PC-3 (cell line): ENCODE results near the gene MAGI1.
A peak's percentile ranks its signal among the peaks of the same experiment; 100 is the strongest.

ENCODE experiments used
- CTCF ChIP-seq: fragments of 300-600 bp; sonication (generic); conservative IDR thresholded peaks from 2 replicates; pipeline ENCODE4 v1.5.1; 2017; ENCODE audit warnings: antibody characterized with exemption, low read depth, mild to moderate bottlenecking, low read length
- EZH2 ChIP-seq: fragments of 300-600 bp; sonication (generic); IDR thresholded peaks from one replicate; pipeline ENCODE4 v1.6.1; 2017; ENCODE audit warnings: antibody characterized with exemption, mild to moderate bottlenecking, low read length; ENCODE audit not compliant: unreplicated experiment

- TF ChIP-seq CTCF (peak; percentile 43), EZH2 (no peak)
These were observed 599.0 kb downstream of the MAGI1 start for GRCh38 chr3:65439641-65440284.
